ENCODE data around the gene MEGF8. TPM values are rescaled to one million over a fixed set of nuclear protein-coding genes. Genes with fewer than 3 reads are reported as not detected.

MEGF8 gene
- total RNA-seq, 1 donor from 2014 or later = 45.0 TPM

GRCh38 chr19:42376177-42376555 lies 50.7 kb downstream of the MEGF8 start:
- Histone ChIP-seq H3K27me3 (ENCODE audit: control insufficient read depth, insufficient read depth, low read length) (peaks cover 6% of the 10 kb centered on the region), H3K4me3 (ENCODE audit: low read depth, low read length) (no peak overlapping the region), H3K36me3 (ENCODE audit: control insufficient read depth, insufficient read depth, low read length) (no peaks in the 10 kb centered on the region)
- no peak for TF ChIP-seq CTCF (IDR thresholded peaks at IDR 0.05; ENCODE audit: insufficient read depth, low read length, poor library complexity, severe bottlenecking)
- no peak for DNase-seq (ENCODE audit: low read depth)

- no peak overlapping the region for H3K4me3 ChIP-seq (ENCODE audit: low read depth, low read length)
- peaks cover 8% of the 10 kb centered on the region for H3K27me3 ChIP-seq (ENCODE audit: control insufficient read depth, insufficient read depth, low read length)
- TF ChIP-seq CTCF (IDR thresholded peaks at IDR 0.05; ENCODE audit: insufficient read depth, low read length, poor library complexity, severe bottlenecking) = no peak
- no peak for DNase-seq (ENCODE audit: low read depth)
- no peaks in the 10 kb centered on the region for H3K36me3 ChIP-seq (ENCODE audit: control insufficient read depth, insufficient read depth, low read length)
Observed at GRCh38 chr19:42378225-42379215, 53.1 kb downstream of the MEGF8 start.

- Histone ChIP-seq H3K4me3 (ENCODE audit: low read depth, low read length) (no peak overlapping the region), H3K36me3 (ENCODE audit: control insufficient read depth, insufficient read depth, low read length) (no peaks in the 10 kb centered on the region), H3K27me3 (ENCODE audit: control insufficient read depth, insufficient read depth, low read length) (peaks cover 8% of the 10 kb centered on the region)
- TF ChIP-seq CTCF (IDR thresholded peaks at IDR 0.05; ENCODE audit: insufficient read depth, low read length, poor library complexity, severe bottlenecking) = no peak
- no peak for DNase-seq (ENCODE audit: low read depth)
Observed at GRCh38 chr19:42380155-42380554, 54.7 kb downstream of the MEGF8 start.

GRCh38 chr19:42386974-42387707 lies 61.7 kb downstream of the MEGF8 start:
- Histone ChIP-seq H3K27me3 (ENCODE audit: control insufficient read depth, insufficient read depth, low read length) (peaks cover 22% of the 10 kb centered on the region), H3K36me3 (ENCODE audit: control insufficient read depth, insufficient read depth, low read length) (no peaks in the 10 kb centered on the region), H3K4me3 (ENCODE audit: low read depth, low read length) (peak overlapping the region; percentile 42)
- peak; percentile 29 for DNase-seq (ENCODE audit: low read depth)
- TF ChIP-seq CTCF (IDR thresholded peaks at IDR 0.05; ENCODE audit: insufficient read depth, low read length, poor library complexity, severe bottlenecking) = peak; percentile 67

GRCh38 chr19:42388851-42389489 lies 63.5 kb downstream of the MEGF8 start:
- H3K36me3 ChIP-seq (ENCODE audit: control insufficient read depth, insufficient read depth, low read length) = no peaks in the 10 kb centered on the region
- H3K4me3 ChIP-seq (ENCODE audit: low read depth, low read length) = no peak overlapping the region
- H3K27me3 ChIP-seq (ENCODE audit: control insufficient read depth, insufficient read depth, low read length) = peaks cover 25% of the 10 kb centered on the region
- no peak for DNase-seq (ENCODE audit: low read depth)
- no peak for TF ChIP-seq CTCF (IDR thresholded peaks at IDR 0.05; ENCODE audit: insufficient read depth, low read length, poor library complexity, severe bottlenecking)

All from kidney epithelial cell (primary cell).